ENCODE measurements around the gene ENTPD6. TPM values are rescaled to one million over a fixed set of nuclear protein-coding genes. Genes with fewer than 3 reads are reported as not detected.

Gene ENTPD6
- total and polyA plus RNA-seq, 10 donors: 23.0 to 49.6 (median 35.6) TPM

DNA sequence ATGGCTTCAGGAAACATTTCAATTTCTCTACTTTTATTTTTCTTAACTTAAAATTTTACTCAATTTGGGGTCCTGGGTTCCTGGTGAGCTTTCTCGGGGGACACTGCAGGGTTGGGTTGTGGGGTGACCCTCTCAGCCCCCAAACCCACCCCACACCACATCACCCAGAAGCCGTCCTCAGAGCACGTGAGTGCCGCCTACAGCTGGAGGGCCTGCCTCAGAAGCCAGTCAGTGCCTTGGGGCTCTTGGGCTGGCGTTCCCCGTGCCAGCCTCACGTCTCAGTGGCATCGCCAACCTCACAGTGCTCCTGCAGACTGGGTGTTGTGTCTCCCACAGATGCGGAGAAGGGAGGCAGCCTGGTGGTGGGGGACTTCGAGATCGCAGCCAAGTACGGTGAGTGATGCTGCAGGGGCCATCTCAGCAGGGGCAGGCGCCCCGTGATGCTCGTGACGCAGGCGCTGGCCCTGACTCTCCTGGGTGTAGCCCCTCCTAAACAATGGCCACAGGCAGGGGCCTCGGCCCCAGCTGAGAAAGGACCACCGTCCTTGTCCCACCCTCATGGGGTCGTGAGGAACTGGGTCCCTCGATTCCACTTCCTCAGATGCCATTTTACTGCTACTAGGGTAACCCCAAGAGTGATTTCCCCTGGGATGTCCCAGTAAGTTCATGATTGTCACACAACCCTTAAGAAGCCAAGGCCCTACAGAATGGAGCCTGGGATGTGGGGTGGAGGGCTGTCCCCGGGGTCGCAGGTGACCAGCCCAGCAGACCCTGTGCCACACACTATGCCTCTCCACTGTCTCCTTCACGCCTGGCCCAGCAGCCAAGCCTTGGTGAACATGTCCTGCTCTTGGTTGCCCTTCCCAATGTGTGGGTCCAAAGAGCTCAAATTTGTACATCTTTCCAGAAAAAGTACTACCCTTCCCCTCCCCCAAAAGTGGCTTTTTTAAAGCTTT, 28.5 kb downstream of the ENTPD6 start:
- H3K36me3 ChIP-seq: peaks cover 0 to 66% (median 13%) of the 10 kb centered on the region in 6 donors
- DNase-seq: peak; percentile 71
- H3K4me1 ChIP-seq: peaks cover 0 to 18% (median 0%) of the 10 kb centered on the region in 6 donors
- H3K27me3 ChIP-seq (replicated peaks in 1 of 7): no peaks in the 10 kb centered on the region
- no peak overlapping the region for H3K4me3 ChIP-seq
- H3K27ac ChIP-seq: no peak overlapping the region
- intact Hi-C loops (cut with DNase I; ENCODE audit: low total_unique reads): no loop called here
- WGBS, 5 donors: 86 to 98% (median 93%) methylated on average over 12 to 24 of the region's 24 CpGs
- TF ChIP-seq POLR2A (IDR thresholded peaks at IDR 0.05): no peak
- TF ChIP-seq POLR2AphosphoS5 (IDR thresholded peaks at IDR 0.05): no peak
- TF ChIP-seq, protein P1, sequence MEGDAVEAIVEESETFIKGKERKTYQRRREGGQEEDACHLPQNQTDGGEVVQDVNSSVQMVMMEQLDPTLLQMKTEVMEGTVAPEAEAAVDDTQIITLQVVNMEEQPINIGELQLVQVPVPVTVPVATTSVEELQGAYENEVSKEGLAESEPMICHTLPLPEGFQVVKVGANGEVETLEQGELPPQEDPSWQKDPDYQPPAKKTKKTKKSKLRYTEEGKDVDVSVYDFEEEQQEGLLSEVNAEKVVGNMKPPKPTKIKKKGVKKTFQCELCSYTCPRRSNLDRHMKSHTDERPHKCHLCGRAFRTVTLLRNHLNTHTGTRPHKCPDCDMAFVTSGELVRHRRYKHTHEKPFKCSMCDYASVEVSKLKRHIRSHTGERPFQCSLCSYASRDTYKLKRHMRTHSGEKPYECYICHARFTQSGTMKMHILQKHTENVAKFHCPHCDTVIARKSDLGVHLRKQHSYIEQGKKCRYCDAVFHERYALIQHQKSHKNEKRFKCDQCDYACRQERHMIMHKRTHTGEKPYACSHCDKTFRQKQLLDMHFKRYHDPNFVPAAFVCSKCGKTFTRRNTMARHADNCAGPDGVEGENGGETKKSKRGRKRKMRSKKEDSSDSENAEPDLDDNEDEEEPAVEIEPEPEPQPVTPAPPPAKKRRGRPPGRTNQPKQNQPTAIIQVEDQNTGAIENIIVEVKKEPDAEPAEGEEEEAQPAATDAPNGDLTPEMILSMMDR (IDR thresholded peaks at IDR 0.05 in 8 of 11, conservative IDR thresholded peaks at IDR 0.05 in 3 of 11): no peak
- H3K9me3 ChIP-seq: no peaks in the 10 kb centered on the region

GRCh38 chr20:25224941-25225340, 29.4 kb downstream of the ENTPD6 start:
- Histone ChIP-seq H3K27ac (no peak overlapping the region), H3K27me3 (replicated peaks in 1 of 7) (no peaks in the 10 kb centered on the region), H3K9me3 (no peaks in the 10 kb centered on the region), H3K4me3 (no peak overlapping the region), H3K36me3 (peaks cover 0 to 57% (median 11%) of the 10 kb centered on the region in 6 donors), H3K4me1 (peaks cover 0 to 21% (median 0%) of the 10 kb centered on the region in 6 donors)
- peak; percentile 68 for DNase-seq
- intact Hi-C loops (cut with DNase I; ENCODE audit: low total_unique reads): no loop called here
- 88 to 100% (median 96%) methylated on average over 3 to 16 of the region's 16 CpGs for WGBS, 5 donors
- TF ChIP-seq POLR2A (IDR thresholded peaks at IDR 0.05): no peak
- no peak for TF ChIP-seq POLR2AphosphoS5 (IDR thresholded peaks at IDR 0.05)
- TF ChIP-seq, protein P1 (IDR thresholded peaks at IDR 0.05 in 8 of 11, conservative IDR thresholded peaks at IDR 0.05 in 3 of 11): no peak

DNA sequence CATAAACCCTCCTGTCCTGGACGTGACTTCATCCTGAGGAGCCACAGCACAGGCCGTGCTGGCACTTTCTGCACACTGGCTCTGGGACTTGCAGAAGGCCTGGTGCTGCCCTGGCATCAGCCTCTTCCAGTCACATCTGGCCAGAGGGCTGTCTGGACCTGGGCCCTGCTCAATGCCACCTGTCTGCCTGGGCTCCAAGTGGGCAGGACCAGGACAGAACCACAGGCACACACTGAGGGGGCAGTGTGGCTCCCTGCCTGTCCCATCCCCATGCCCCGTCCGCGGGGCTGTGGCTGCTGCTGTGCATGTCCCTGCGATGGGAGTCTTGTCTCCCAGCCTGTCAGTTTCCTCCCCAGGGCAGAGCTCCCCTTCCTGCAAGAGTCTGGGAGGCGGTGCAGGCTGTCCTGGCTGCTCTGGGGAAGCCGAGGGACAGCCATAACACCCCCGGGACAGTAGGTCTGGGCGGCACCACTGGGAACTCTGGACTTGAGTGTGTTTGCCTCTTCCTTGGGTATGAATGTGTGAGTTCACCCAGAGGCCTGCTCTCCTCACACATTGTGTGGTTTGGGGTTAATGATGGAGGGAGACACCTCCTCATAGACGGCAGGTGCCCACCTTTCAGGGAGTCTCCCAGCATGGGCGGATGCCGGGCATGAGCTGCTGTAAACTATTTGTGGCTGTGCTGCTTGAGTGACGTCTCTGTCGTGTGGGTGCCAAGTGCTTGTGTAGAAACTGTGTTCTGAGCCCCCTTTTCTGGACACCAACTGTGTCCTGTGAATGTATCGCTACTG, 30.3 kb downstream of the ENTPD6 start:
- intact Hi-C loops (cut with DNase I; ENCODE audit: low total_unique reads): no loop called here
- Histone ChIP-seq H3K36me3 (peaks cover 0 to 49% (median 11%) of the 10 kb centered on the region in 6 donors), H3K27me3 (replicated peaks in 1 of 7) (no peaks in the 10 kb centered on the region), H3K4me3 (no peak overlapping the region), H3K27ac (no peak overlapping the region), H3K9me3 (no peaks in the 10 kb centered on the region), H3K4me1 (peaks cover 0 to 27% (median 0%) of the 10 kb centered on the region in 6 donors)
- TF ChIP-seq, protein P1 (IDR thresholded peaks at IDR 0.05 in 8 of 11, conservative IDR thresholded peaks at IDR 0.05 in 3 of 11): no peak
- TF ChIP-seq POLR2AphosphoS5 (IDR thresholded peaks at IDR 0.05): peak in 1 of 3 donors; percentile 27
- TF ChIP-seq POLR2A (IDR thresholded peaks at IDR 0.05): no peak
- peak; percentile 64 for DNase-seq
- WGBS, 5 donors: 93 to 96% (median 94%) methylated on average over 9 to 16 of the region's 16 CpGs

Measured in spleen (tissue), 11 donors.